Neural cell (in vitro differentiated cells): ENCODE results near the gene TSPAN18.

Experiments
- CTCF ChIP-seq: fragments of 450-650 bp; IDR thresholded peaks from 2 replicates; pipeline ENCODE4 v1.5.1; 2014; ENCODE audit warnings: antibody characterized with exemption, mild to moderate bottlenecking, moderate library complexity; ENCODE audit not compliant: poor library complexity, severe bottlenecking
- EZH2 ChIP-seq: fragments of 200-600, 300-800 bp; shearing (Covaris generic), sonication (generic); IDR thresholded peaks from 2 replicates; pipeline ENCODE4 v1.6.1; 2014; ENCODE audit warnings: antibody characterized with exemption, low read length, borderline replicate concordance, mild to moderate bottlenecking; ENCODE audit not compliant: insufficient read depth, poor library complexity, severe bottlenecking
- TAF1 ChIP-seq: IDR thresholded peaks from 2 replicates; pipeline ENCODE4 v1.6.1; 2012; ENCODE audit warnings: low read depth

GRCh38 chr11:44909557-44909956, 182.8 kb downstream of the TSPAN18 start:
- TF ChIP-seq TAF1 (no peak), CTCF (no peak), EZH2 (no peak)
